ENCODE data around the gene MGAT5B.
"Not testable (repeated sequence)": the region's sequence is repeated elsewhere in the genome, so short reads cannot be mapped to it uniquely, and the experiment has no call there.

Gene MGAT5B

GRCh38 chr17:76953946-76954345 is 85.7 kb downstream of the MGAT5B start:
- DNase-seq = no peak

- DNase-seq = no peak
Observed at GRCh38 chr17:76955191-76955590, 87.0 kb downstream of the MGAT5B start.

DNA sequence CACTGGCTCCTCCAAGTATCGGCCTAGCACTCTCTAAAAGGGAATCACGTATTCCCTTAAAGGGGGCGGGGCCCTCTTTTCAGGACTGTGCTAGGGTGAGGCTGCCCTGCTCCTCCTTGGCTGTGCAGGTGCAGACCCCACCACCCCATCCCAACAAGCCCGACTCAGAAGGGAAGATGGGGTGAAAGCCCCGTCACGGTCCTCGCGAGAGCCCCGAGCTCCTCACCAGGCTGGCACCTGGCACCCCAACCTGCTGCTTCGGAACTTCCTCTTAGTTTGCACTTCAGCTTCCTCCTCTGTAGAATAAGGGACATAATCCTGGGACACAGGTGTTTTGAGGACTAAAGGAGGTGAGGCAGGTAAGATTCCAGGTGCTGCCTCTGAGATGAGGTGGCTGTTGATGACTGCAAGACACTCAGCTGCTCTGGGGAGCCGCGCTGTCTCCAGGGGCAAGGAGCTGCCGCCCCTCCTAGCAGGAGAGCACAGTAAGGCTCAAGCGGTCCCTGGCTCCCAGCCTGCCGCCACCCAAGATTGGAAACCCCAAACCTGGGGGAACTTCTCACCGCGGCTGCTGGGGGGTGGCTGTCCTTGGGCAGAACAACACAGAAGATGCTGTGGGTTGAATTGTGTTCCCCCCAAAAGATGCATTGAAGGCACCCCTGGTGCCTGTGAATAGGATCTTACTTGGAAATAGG is 88.8 kb downstream of the MGAT5B start:
- DNase-seq = no peak

DNA sequence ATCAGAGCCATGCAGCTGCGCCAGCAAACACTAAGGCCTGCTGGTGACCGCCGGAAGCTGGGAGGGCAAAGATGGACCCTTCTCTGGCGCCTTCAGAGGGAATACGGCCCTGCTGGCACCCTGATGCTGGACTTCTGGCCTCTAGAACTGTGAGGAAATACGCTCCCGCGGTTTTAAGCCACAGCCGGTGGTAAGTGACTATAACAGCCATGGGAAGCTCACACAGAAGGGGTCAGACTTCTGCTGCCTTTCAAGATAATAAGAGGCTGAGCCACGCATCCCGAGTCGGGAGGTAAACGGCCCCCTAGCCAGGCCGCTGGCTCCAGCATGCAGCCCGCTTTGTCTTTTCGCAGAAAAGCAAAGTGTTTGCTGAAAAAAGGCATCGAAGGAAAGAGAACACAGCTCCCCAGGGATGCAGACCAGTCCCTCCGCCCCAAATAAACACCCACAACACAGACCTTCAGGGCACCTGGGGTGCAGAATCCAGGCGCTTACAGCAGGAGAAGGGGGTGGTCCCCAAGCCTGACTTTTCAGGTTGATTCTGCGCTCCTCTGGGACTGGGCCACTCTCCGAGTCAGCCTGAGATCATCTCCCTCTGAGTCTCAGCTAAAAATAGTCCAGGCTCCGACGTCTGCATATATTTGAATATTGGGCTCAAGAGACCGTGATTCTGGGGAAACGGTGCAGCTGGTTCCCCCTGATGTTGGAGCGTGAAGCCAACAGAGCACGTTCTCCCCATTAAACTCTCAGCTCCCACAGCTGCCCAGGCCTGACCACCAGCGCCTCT is 89.7 kb downstream of the MGAT5B start:
- no peak for DNase-seq

- DNase-seq = no peak
Observed at GRCh38 chr17:76958974-76959373, 90.8 kb downstream of the MGAT5B start.

DNA sequence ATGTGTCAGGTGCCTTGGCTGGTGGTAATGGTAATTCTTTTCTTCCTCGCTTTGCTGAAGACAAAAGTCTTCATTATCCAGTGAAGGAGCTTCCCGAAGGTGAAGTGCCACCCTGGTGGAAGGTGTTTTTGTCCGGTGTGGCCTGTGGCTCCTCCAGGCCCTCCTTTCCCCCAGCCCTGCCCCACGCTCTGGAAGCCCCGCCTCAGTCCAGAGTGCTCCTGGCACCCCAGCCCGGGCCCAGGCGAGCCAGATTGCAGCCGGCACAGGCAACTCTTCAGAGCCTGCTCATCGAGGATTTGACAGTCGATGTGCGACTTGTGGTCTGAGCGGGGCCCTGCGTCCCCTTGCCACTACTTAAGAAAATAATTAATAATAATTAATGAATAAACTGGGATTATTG is 93.7 kb downstream of the MGAT5B start:
- DNase-seq = no peak

GRCh38 chr17:76962858-76963257 is 94.7 kb downstream of the MGAT5B start:
- no peak for DNase-seq

GRCh38 chr17:76966016-76966415 is 97.8 kb downstream of the MGAT5B start:
- no peak for DNase-seq

- no peak for DNase-seq
Observed at GRCh38 chr17:76966486-76967181, 98.4 kb downstream of the MGAT5B start.

DNA sequence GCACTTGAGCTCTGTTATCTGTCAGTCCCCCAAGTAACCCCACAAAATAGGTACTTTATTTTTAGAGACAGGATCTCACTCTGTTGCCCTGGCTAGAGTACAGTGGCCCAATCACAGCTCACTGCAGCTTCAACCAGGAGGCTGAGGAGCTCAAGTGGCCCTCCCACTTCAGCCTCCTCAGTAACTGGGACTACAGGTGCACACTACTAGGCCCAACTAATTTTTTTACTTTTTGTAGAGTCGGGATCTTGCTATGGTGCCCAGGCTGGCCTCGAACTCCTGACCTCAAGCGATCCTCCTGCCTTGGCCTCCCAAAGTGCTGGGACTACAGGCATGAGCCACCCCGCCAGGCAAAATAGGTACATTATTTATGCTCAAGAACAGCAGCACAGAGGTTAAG is 99.6 kb downstream of the MGAT5B start:
- no peak for DNase-seq

DNA sequence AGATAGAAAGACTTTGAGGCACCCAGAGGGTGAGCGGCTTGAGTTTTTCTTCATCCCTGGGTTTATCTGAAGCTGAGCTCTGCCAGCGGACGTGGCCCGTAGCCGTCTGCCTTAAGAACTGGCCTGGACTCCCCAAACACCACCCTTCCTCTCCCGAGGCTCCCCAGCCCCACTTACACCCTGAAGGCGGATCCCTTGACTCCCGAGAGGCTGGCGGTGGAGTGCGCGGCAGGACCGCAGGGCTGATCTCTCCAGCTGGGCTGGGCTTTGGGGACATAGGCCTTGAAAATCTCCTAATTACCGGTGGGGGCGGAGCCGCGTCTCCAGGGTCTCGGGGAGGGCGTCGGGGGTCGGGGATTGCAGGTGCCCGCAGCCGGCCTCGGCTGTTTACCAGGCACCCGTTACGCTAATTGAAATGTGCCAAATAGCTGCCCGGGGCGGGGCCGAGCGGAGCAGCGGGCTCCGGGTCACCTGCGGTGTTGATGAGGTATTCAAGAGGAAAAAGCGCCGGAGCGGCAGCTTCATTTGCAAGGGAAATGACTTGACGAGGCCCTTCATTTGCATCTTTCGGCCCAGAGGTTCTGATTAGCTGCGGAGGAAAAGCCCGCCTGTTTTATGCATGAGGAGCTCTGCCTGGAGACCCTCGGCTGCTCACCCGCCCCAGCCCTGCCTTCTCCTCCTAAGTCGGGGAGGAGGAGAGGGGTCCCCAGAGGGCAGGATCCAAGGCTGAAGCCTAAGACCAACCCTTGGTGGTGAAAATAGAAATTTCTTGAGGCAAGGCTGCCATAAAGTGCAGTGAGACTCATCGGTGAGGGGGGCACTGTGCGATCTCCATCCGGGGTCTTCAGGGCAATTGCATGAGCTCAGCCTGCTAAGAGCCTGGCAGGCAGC is 100.7 kb downstream of the MGAT5B start:
- DNase-seq = peak; percentile 12

GRCh38 chr17:76969598-76970172 is 101.5 kb downstream of the MGAT5B start:
- DNase-seq = no peak

- DNase-seq = not testable (repeated sequence)
Observed at GRCh38 chr17:76970228-76970627, 102.0 kb downstream of the MGAT5B start.

DNA sequence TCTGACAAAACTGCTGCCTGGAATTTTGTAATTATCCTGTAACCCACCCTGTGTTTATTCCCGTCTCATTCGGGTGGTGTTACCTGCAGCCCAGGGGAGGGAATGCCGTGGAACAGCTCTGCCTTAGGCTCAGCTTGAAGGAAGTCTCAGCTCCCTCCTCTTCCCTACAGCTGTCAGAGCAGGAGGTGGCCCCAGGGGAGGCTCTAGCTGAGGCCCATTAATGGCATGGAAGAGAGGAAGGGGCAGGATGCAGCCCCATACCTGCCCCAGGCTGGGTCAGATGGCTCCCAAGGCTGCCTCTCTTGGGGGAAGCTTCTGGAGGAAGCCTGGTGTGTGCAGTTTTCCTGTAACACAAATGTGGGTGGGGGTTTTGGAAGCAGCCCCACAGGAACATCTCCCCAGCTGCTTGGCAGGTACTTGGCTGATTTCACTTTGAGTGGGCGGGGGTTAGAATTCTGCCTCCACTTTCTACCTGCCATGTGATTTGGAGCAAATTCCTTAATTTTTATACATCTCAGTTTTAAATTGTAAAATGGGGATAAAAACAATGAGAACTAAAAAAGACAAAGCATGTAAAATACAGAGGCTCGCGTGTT is 103.9 kb downstream of the MGAT5B start:
- DNase-seq = no peak

- no peak for DNase-seq
Observed at GRCh38 chr17:76973040-76973439, 104.8 kb downstream of the MGAT5B start.

DNA sequence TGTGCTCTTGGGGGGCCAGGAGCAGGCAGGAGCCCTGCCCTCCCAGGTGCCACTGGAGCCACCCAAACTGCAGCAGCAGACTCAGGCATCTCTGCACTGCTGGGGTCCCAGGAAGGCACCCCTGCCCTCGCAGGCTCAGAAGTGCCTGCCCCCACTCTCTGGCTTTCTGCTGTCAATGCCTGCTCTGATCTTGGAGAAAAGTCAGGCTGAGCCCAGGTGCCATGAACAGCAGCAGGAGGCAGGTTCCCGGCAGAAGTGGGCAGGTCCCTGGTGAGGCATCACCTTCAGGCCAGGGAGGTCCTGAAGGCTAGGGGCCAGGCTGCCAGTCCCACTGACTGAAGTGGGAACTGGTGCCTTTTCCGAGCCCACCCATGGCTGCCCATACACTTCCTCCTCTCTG is 106.5 kb downstream of the MGAT5B start:
- no peak for DNase-seq

- not testable (repeated sequence) for DNase-seq
Observed at GRCh38 chr17:76978050-76978449, 109.8 kb downstream of the MGAT5B start.

DNA sequence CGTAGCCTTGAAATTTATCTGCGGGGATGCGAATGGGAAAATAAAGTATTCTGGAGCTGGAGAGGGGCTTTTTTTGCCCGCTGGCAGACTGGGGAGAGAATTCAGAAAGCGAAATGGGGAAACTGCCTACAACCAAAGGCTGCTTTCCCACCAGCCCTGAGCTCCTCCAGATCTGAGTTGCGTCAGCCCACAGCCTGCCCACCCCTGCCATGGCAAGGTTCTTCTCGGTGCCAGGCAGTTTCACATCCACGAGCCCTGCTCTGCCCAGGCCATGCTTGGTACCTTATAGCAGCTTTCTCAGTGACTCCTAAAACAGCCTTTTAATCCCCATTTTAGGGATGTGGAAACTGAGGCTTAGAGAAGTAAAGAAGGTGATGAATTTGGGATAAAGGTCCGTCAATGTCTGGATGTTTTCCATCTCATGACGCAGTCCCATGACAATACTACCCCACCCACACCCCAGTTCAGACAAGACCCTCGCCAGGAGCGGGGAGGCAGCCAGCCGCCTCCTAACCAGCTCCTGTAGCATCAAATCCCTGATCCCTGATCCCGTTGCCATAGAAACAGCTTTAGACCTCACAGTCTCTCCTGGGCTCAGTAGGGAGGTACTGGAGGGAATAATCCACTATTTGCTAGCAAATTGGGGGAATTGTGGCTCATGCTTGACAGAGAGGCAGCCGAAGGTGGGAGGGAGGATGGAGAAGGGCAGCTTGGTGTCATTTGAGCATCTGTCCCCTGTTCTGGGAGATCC is 113.5 kb downstream of the MGAT5B start:
- no peak for DNase-seq

- no peak for DNase-seq
Observed at GRCh38 chr17:76982408-76983074, 114.3 kb downstream of the MGAT5B start.

- DNase-seq = no peak
Observed at GRCh38 chr17:76983075-76983775, 115.0 kb downstream of the MGAT5B start.

All from activated CD4-positive, alpha-beta T cell treated with anti-CD3 and anti-CD28 coated beads, Interleukin-2, amount 50 U/mL, for 16 hours (primary cell).